GM12875 (cell line): ENCODE results near the gene ITGB7.

Source experiments
- H3K4me3 ChIP-seq: one replicate; pipeline ENCODE4 v1.5.1; 2011; ENCODE audit warnings: low read depth, low read length, control low read depth
- CTCF ChIP-seq: IDR thresholded peaks from 2 replicates; pipeline ENCODE4 v1.5.1; 2011; ENCODE audit warnings: low read depth, mild to moderate bottlenecking, control low read depth, inconsistent platforms, low read length, moderate library complexity, borderline replicate concordance; ENCODE audit not compliant: insufficient read depth

The ITGB7 gene

DNA sequence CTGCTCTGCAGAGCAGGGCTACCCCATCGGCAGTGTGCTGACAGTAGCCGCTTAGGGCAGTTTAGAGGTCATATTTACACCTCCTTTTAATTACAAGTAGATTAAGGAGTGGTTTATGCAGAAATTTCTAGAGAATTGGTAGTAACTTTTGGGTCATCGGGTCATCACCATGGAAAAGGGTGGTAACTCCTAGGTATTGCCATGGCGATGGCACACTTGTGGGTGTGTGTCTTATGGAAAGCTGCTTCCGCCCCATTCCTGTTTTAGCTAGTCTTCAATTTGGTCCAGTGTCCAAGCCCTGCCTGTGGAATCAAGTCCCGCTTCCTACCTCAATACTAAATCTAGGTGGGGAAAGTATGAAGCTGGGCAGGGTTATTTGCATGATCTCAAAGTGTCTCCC, 56.0 kb downstream of the ITGB7 start:
- H3K4me3 ChIP-seq, result no peak overlapping the region
- no peak for TF ChIP-seq CTCF

DNA sequence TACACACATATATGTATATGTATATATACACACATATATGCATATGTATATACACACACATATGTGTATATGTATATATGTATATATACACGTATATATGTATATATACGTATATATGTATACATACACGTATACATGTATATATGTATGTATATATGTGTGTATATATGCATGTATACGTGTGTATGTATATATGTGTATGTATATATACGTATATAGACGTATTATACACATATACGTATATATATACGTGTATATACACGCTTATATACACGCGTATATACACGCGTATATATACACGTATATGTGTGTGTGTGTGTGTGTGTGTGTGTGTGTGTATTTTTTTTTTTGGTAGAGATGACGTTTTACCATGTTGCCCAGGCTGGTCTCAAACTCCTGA, 59.4 kb downstream of the ITGB7 start:
- no peak for TF ChIP-seq CTCF

GRCh38 chr12:53147181-53147580, 59.9 kb downstream of the ITGB7 start:
- no peak overlapping the region for H3K4me3 ChIP-seq
- no peak for TF ChIP-seq CTCF

More for the DNA sequence above, 59.4 kb downstream of the ITGB7 start:
- no peak overlapping the region for H3K4me3 ChIP-seq

- H3K4me3 ChIP-seq, result no peak overlapping the region
- TF ChIP-seq CTCF, result no peak
Observed at GRCh38 chr12:53145383-53146260, 61.4 kb downstream of the ITGB7 start.

DNA sequence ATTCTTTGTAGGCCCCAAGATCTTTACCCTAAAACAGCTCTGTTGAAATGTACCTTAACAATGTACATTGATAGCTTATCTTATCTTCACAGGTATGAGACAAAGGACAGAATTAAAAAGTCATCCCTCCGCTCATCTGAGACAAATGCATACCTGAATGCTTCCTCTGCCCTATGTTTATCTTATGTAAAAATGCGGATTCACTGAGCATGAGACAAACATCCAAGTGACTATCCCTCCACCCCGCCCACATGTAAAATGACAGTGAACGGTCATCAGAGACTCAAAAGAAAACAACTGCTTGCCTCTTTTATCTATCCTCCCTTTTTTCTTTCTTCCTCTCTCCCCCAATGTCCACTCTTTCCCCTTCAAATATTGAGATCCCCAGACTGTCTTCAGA, 63.7 kb downstream of the ITGB7 start:
- TF ChIP-seq CTCF, result no peak

More for the DNA sequence above, 63.7 kb downstream of the ITGB7 start:
- H3K4me3 ChIP-seq, result no peak overlapping the region
